Smooth muscle cell (in vitro differentiated cells): Measurements from ENCODE around the gene MAD2L2. TPM values are rescaled to one million over a fixed set of nuclear protein-coding genes. Genes with fewer than 3 reads are reported as not detected.

ENCODE experiments used
- DNase-seq: peaks from one replicate; lab custom pipeline; 2025; ENCODE audit not compliant: unreplicated experiment; lab: John Stamatoyannopoulos, UW
- H2AFZ ChIP-seq: fragments of 200-600 bp; sonication (generic); 2 replicates; pipeline ENCODE4 v1.6.0; 2016; ENCODE audit warnings: antibody characterized with exemption, low read depth, mild to moderate bottlenecking
- H3F3A ChIP-seq: fragments of 200-600 bp; sonication (generic); 2 replicates; pipeline ENCODE4 v1.6.0; 2017; ENCODE audit warnings: antibody characterized with exemption, low read depth
- H3K27ac ChIP-seq: fragments of 200-600 bp; sonication (generic); 2 replicates; pipeline ENCODE4 v1.5.1; 2016; ENCODE audit warnings: low read depth, mild to moderate bottlenecking
- H3K27me3 ChIP-seq: fragments of 200-600 bp; sonication (generic); 2 replicates; pipeline ENCODE4 v1.6.1; 2016; ENCODE audit warnings: low read depth, mild to moderate bottlenecking
- H3K36me3 ChIP-seq: fragments of 200-600 bp; sonication (generic); 2 replicates; pipeline ENCODE4 v1.5.1; 2016; ENCODE audit warnings: low read depth
- H3K4me1 ChIP-seq: fragments of 200-600 bp; sonication (generic); 2 replicates; pipeline ENCODE4 v1.5.1; 2016; ENCODE audit warnings: low read depth
- H3K4me2 ChIP-seq: fragments of 200-600 bp; sonication (generic); 2 replicates; pipeline ENCODE4 v1.6.0; 2016; ENCODE audit warnings: mild to moderate bottlenecking
- H3K4me3 ChIP-seq: fragments of 200-600 bp; sonication (generic); 2 replicates; pipeline ENCODE4 v1.5.1; 2016; ENCODE audit warnings: mild to moderate bottlenecking
- H3K79me2 ChIP-seq: fragments of 200-600 bp; sonication (generic); 2 replicates; pipeline ENCODE4 v1.6.0; 2016; ENCODE audit warnings: low read depth, mild to moderate bottlenecking
- H3K9ac ChIP-seq: fragments of 200-600 bp; sonication (generic); 2 replicates; pipeline ENCODE4 v1.6.0; 2016; ENCODE audit warnings: low read depth
- H3K9me3 ChIP-seq: fragments of 200-600 bp; sonication (generic); replicated peaks from 2 replicates; pipeline ENCODE4 v1.5.1; 2016; ENCODE audit warnings: low read depth
- H4K20me1 ChIP-seq: fragments of 200-600 bp; sonication (generic); 2 replicates; pipeline ENCODE4 v1.6.0; 2016; ENCODE audit warnings: low read depth
- WGBS: methylation state at CpG from one replicate; pipeline ENCODE4 v1.1.7; 2016; ENCODE audit warnings: low lambda C conversion rate; 5-methylcytosine and 5-hydroxymethylcytosine counted together
- polyA plus RNA-seq: library from polyadenylated mRNA; unstranded; fragments of >200 nt; fragmentation: Nextera tagmentation; extraction: Ambion mirVana; gene quantifications from 2 replicates; pipeline ENCODE4 v1.2.1, GENCODE V29; 2016
- total RNA-seq: library from RNA; depleted of rRNA; stranded (reverse); fragments of >200 nt; gene quantifications from 2 replicates; pipeline ENCODE4 v1.2.3, GENCODE V29; 2014
- TF ChIP-seq, protein P1 (sequence below): fragments of 200-600 bp; sonication (generic); IDR thresholded peaks from 2 replicates; pipeline ENCODE4 v1.5.1; 2017; ENCODE audit warnings: borderline replicate concordance, mild to moderate bottlenecking, antibody characterized with exemption; ENCODE audit not compliant: insufficient read depth, poor library complexity, severe bottlenecking

The MAD2L2 gene
- total and polyA plus RNA-seq, 2 experiments from 2014 or later, result 46.0 to 87.4 TPM

DNA sequence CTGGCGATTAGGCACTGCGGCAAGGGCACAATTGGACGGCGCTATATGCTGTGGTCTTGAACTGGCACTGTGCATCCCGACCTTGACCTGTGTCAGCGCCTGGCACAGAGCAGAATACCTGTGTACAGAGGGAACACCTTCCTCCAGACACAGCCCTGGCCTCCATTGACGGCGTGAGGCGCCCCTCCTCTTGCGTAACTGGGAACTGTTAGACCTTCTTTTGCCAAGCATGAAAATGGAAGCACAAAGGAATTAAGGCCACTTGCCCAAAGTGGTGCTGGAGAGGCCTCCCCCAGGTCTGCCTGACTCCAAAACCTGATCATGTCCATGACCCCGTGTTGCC, 48.2 kb upstream of the MAD2L2 start:
- Histone ChIP-seq H3K36me3 (no peaks in the 10 kb centered on the region), H3K27ac (no peak overlapping the region), H3K27me3 (no peaks in the 10 kb centered on the region), H3K79me2 (no peaks in the 10 kb centered on the region), H3F3A (no peaks in the 10 kb centered on the region), H3K4me1 (peaks cover 13% of the 10 kb centered on the region), H3K9ac (no peak overlapping the region), H3K9me3 (no peaks in the 10 kb centered on the region), H2AFZ (no peak overlapping the region), H4K20me1 (no peaks in the 10 kb centered on the region), H3K4me3 (no peak overlapping the region), H3K4me2 (no peak overlapping the region)
- TF ChIP-seq, protein P1, sequence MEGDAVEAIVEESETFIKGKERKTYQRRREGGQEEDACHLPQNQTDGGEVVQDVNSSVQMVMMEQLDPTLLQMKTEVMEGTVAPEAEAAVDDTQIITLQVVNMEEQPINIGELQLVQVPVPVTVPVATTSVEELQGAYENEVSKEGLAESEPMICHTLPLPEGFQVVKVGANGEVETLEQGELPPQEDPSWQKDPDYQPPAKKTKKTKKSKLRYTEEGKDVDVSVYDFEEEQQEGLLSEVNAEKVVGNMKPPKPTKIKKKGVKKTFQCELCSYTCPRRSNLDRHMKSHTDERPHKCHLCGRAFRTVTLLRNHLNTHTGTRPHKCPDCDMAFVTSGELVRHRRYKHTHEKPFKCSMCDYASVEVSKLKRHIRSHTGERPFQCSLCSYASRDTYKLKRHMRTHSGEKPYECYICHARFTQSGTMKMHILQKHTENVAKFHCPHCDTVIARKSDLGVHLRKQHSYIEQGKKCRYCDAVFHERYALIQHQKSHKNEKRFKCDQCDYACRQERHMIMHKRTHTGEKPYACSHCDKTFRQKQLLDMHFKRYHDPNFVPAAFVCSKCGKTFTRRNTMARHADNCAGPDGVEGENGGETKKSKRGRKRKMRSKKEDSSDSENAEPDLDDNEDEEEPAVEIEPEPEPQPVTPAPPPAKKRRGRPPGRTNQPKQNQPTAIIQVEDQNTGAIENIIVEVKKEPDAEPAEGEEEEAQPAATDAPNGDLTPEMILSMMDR, result no peak
- no peak for DNase-seq
- WGBS, result 91% methylated on average over 11 of the region's 11 CpGs

DNA sequence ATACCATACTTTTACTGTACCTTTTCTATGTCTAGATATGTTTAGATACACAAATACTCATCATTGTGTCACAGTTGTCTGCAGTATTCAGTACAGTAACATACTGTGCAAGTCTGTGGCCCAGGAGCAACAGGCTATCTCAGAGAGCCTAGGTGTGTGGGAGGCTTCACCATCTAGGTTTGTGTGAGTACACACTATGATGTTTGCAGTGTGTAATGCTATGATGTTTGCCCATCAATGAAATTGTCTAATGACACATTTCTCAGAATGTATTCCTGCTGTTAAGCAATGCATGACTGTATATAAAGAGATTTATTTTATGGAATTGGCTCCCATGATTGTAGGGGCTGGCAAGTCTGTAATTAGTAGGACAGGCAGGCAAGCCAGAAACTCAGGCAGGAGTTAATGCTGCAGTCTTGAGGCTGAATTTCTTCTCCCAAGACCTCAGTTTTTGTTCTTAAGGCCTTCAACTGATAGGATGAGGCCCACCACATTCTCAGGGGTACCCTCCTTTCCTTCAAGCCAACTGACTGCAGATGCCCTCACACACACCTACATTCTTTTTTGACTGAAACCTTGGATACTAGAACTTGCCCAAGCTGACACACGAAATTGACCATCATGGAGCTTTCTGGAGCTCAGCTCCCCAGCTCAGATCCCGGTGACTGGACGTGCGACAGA, 47.3 kb upstream of the MAD2L2 start:
- H3K79me2 ChIP-seq, result no peaks in the 10 kb centered on the region
- no peaks in the 10 kb centered on the region for H3K36me3 ChIP-seq
- H3K4me2 ChIP-seq, result no peak overlapping the region
- DNase-seq, result no peak
- TF ChIP-seq, protein P1, result no peak
- H3F3A ChIP-seq, result no peaks in the 10 kb centered on the region
- no peaks in the 10 kb centered on the region for H4K20me1 ChIP-seq
- H3K27me3 ChIP-seq, result no peaks in the 10 kb centered on the region
- H3K9me3 ChIP-seq, result no peaks in the 10 kb centered on the region
- no peak overlapping the region for H3K4me3 ChIP-seq
- no peak overlapping the region for H2AFZ ChIP-seq
- peaks cover 13% of the 10 kb centered on the region for H3K4me1 ChIP-seq
- H3K9ac ChIP-seq, result no peak overlapping the region
- H3K27ac ChIP-seq, result no peak overlapping the region
- 96% methylated on average over 4 of the region's 4 CpGs for WGBS

DNA sequence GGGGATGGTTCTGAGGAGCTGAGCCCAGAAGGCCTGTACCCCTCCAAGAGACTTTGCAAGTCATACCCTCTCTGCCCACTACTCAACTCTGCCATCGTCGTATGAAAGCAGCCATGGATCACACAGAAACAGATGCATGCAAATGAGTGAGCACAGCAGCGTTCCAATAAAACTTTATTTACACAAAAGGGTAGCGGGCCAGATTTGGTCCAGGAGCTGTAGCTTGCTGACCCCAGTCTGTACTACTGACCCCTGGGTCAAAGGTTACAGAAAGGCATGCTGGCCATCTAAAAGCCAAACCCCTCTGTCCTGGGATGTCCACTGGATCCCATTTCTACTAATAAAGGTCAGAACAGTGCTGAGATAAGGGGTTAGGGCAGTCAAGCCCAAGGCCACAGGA, 46.2 kb upstream of the MAD2L2 start:
- Histone ChIP-seq H3K27ac (no peak overlapping the region), H3F3A (no peaks in the 10 kb centered on the region), H4K20me1 (no peaks in the 10 kb centered on the region), H3K4me1 (peaks cover 9% of the 10 kb centered on the region), H3K79me2 (no peaks in the 10 kb centered on the region), H3K36me3 (no peaks in the 10 kb centered on the region), H3K9ac (no peak overlapping the region), H3K9me3 (no peaks in the 10 kb centered on the region), H3K4me2 (no peak overlapping the region), H3K27me3 (no peaks in the 10 kb centered on the region), H2AFZ (no peak overlapping the region), H3K4me3 (no peak overlapping the region)
- 98% methylated on average over 4 of the region's 4 CpGs for WGBS
- no peak for DNase-seq
- TF ChIP-seq, protein P1, result no peak

DNA sequence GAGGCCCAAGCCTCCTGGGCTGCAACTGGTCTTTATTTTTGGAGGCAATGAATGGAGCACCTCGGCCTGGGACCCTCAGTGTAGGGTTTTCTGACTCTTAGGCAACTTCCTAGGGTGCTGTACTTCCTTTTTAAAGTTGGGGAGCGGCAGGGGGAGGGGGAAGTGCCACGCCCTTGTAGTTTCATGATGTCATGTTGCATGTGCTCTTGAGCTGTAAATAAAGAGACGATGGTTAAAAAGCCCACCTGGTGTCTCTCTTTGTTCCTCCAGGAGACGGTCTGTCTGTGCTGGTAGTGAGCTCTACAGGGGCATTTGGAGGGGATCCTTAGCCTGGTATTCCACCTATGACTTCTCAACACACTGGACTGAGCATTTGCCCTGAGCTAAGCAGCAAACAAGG, 44.7 kb upstream of the MAD2L2 start:
- Histone ChIP-seq H3K27me3 (no peaks in the 10 kb centered on the region), H3K4me2 (no peak overlapping the region), H3F3A (no peaks in the 10 kb centered on the region), H3K79me2 (no peaks in the 10 kb centered on the region), H3K9ac (no peak overlapping the region), H2AFZ (no peak overlapping the region), H3K27ac (no peak overlapping the region), H3K4me1 (peaks cover 5% of the 10 kb centered on the region), H3K9me3 (no peaks in the 10 kb centered on the region), H3K36me3 (no peaks in the 10 kb centered on the region), H3K4me3 (no peak overlapping the region), H4K20me1 (no peaks in the 10 kb centered on the region)
- 83% methylated on average over 5 of the region's 5 CpGs for WGBS
- TF ChIP-seq, protein P1, result no peak
- no peak for DNase-seq
